ENCODE data around the gene MOB2. TPM values are rescaled to one million over a fixed set of nuclear protein-coding genes. Genes with fewer than 3 reads are reported as not detected.

Gene MOB2
- total RNA-seq, 1 donor from 2014 or later, result 38.2 TPM

DNA sequence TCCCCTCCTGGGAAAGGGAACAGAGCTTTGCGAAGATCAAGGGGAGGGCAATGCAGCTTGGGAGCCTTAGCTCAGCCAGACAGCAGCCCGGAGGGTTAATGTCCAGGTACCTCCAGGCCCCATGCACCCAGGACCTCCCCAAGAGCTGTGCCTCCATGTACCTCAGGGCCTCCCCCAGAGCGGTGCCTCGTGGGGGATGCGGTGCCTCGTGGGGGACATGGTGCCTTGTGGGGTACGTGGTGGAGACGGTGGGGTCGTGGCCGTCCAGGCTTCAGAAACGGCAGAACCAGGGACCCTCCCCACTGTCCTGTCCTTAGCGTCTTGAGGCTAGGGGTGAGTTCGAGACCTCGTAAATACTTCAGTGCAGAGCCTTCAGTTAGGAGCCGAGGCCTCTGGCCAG is 63.6 kb downstream of the MOB2 start:
- Histone ChIP-seq H3K36me3 (ENCODE audit: control insufficient read depth, insufficient read depth, low read length) (no peaks in the 10 kb centered on the region), H3K27me3 (ENCODE audit: control insufficient read depth, insufficient read depth, low read length) (no peaks in the 10 kb centered on the region), H3K4me3 (ENCODE audit: low read depth, low read length) (no peak overlapping the region)
- FAIRE-seq (no peak), DNase-seq (ENCODE audit: low read depth) (no peak)
- no peak for TF ChIP-seq CTCF (IDR thresholded peaks at IDR 0.05; ENCODE audit: insufficient read depth, low read length, severe bottlenecking)

DNA sequence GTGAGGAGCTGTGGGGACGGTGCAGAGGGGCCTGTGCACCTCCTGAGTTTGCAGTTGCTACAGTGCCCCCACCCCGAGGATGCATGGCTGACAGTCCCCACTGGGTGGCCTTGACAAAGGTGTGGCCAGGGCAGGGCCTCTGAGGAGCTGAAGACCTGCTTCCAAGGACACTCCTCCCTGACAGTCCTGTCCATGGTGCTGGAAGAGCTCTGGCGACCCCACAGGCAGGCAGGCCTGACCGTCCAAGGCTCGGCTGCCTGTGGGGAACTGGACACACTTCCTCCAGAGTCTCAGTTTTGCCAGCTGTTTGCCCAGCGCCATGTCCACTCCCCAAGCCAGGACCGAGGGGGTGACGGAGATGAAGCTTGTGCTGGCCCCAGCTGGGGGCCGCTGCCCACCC is 64.1 kb downstream of the MOB2 start:
- Histone ChIP-seq H3K27me3 (ENCODE audit: control insufficient read depth, insufficient read depth, low read length) (no peaks in the 10 kb centered on the region), H3K4me3 (ENCODE audit: low read depth, low read length) (no peak overlapping the region), H3K36me3 (ENCODE audit: control insufficient read depth, insufficient read depth, low read length) (no peaks in the 10 kb centered on the region)
- FAIRE-seq (no peak), DNase-seq (ENCODE audit: low read depth) (no peak)
- no peak for TF ChIP-seq CTCF (IDR thresholded peaks at IDR 0.05; ENCODE audit: insufficient read depth, low read length, severe bottlenecking)

DNA sequence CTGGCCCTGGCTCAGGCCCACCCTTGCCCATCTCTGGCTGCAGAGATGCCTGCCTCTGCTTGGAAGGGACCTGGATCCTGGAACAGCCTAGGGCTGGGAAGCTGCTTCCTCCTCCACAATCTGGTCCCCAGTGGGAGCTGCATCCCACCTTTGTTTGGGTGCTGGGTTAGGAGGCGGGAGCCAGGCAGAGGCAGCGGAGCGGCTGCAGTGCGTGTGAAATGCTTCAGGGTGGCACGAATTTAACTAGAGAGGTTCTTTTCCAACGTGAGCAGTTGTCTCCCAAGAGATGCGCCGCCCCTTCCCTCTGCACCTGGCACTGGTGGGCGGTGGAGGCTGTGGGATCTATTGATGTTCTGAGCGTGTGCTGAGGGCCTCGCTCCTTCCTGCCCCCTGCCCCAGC is 65.3 kb downstream of the MOB2 start:
- Histone ChIP-seq H3K27me3 (ENCODE audit: control insufficient read depth, insufficient read depth, low read length) (no peaks in the 10 kb centered on the region), H3K4me3 (ENCODE audit: low read depth, low read length) (no peak overlapping the region), H3K36me3 (ENCODE audit: control insufficient read depth, insufficient read depth, low read length) (no peaks in the 10 kb centered on the region)
- FAIRE-seq (no peak), DNase-seq (ENCODE audit: low read depth) (no peak)
- no peak for TF ChIP-seq CTCF (IDR thresholded peaks at IDR 0.05; ENCODE audit: insufficient read depth, low read length, severe bottlenecking)

DNA sequence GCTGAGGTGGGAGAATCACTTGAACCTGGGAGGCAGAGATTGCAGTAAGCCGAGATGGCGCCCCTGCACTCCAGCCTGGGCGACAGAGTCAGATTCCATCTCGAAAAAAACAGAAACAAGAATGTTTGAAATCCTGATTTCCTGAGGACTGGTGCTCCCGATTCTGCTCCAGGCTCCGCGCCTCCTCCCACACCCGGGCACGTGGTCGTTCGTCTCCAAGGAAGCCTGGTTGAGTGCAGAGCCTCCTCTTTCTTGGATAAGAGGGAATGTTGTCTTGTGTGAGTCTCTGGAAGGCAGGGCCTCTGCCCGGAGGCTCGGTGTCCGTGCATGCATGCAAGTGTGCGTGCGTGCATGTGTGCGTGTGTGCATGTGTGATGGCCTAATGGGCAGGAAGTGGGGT is 66.8 kb downstream of the MOB2 start:
- H3K27me3 ChIP-seq (ENCODE audit: control insufficient read depth, insufficient read depth, low read length), result no peaks in the 10 kb centered on the region
- no peak for TF ChIP-seq CTCF (IDR thresholded peaks at IDR 0.05; ENCODE audit: insufficient read depth, low read length, severe bottlenecking)
- H3K4me3 ChIP-seq (ENCODE audit: low read depth, low read length), result no peak overlapping the region
- H3K36me3 ChIP-seq (ENCODE audit: control insufficient read depth, insufficient read depth, low read length), result no peaks in the 10 kb centered on the region
- DNase-seq (ENCODE audit: low read depth), result no peak
- no peak for FAIRE-seq

Other genes with a start within 250 kb of the MOB2 start
- gene TOLLIP, start 177.1 kb downstream of the MOB2 start, total RNA-seq, result 43.4 and 55.0 TPM in 2 replicates
- gene BRSK2, start 96.8 kb downstream of the MOB2 start, total RNA-seq, result 0.38 TPM in 1 of 2 replicates, not detected in the other
- 0.26 and 0.64 TPM in 2 replicates for gene DUSP8, start 85.5 kb upstream of the MOB2 start, total RNA-seq
- gene KRTAP5-1, start 98.5 kb upstream of the MOB2 start, total RNA-seq, result not detected in 2 replicates
- gene KRTAP5-2, start 111.5 kb upstream of the MOB2 start, total RNA-seq, result not detected in 2 replicates
- gene KRTAP5-3, start 121.7 kb upstream of the MOB2 start, total RNA-seq, result not detected in 2 replicates
- gene KRTAP5-4, start 135.4 kb upstream of the MOB2 start, total RNA-seq, result not detected in 2 replicates
- gene KRTAP5-5, start 143.0 kb upstream of the MOB2 start, total RNA-seq, result not detected in 2 replicates
- not detected in 2 replicates for gene KRTAP5-6, start 210.4 kb upstream of the MOB2 start, total RNA-seq